Neuronal stem cell (in vitro differentiated cells): Measurements from ENCODE around the gene CSDE1.

Experiments
- DNase-seq: peaks from one replicate; pipeline ENCODE4 v3.0.0-alpha.2; 2013; ENCODE audit warnings: low spot score
- H2AFZ ChIP-seq: one replicate; pipeline ENCODE4 v1.6.1; 2013; ENCODE audit warnings: mild to moderate bottlenecking, low read length, inconsistent platforms
- H2AK5ac ChIP-seq: 2 replicates; pipeline ENCODE4 v1.6.1; 2013; ENCODE audit warnings: low read depth, mild to moderate bottlenecking, inconsistent platforms, low read length, moderate library complexity, mixed read lengths
- H2BK120ac ChIP-seq: 2 replicates; pipeline ENCODE4 v1.6.1; 2013; ENCODE audit warnings: low read depth, mild to moderate bottlenecking, inconsistent platforms, low read length, moderate library complexity, mixed read lengths
- H2BK12ac ChIP-seq: one replicate; pipeline ENCODE4 v1.6.1; 2013; ENCODE audit warnings: low read length, inconsistent platforms
- H2BK15ac ChIP-seq: 2 replicates; pipeline ENCODE4 v1.6.1; 2013; ENCODE audit warnings: mild to moderate bottlenecking, low read length, inconsistent platforms, mixed read lengths
- H2BK5ac ChIP-seq: one replicate; pipeline ENCODE4 v1.6.1; 2013; ENCODE audit warnings: inconsistent platforms, mild to moderate bottlenecking, low read length, moderate library complexity
- H3K14ac ChIP-seq: one replicate; pipeline ENCODE4 v1.6.1; 2013; ENCODE audit warnings: low read length, inconsistent platforms
- H3K18ac ChIP-seq: 2 replicates; pipeline ENCODE4 v1.6.1; 2013; ENCODE audit warnings: low read length, inconsistent platforms
- H3K23ac ChIP-seq: 2 replicates; pipeline ENCODE4 v1.6.1; 2013; ENCODE audit warnings: low read depth, mild to moderate bottlenecking, mixed read lengths, low read length, inconsistent platforms; ENCODE audit not compliant: poor library complexity
- H3K27ac ChIP-seq: replicated peaks from 3 replicates; pipeline ENCODE4 v1.5.1; 2013; ENCODE audit warnings: low read length, inconsistent platforms
- H3K27me3 ChIP-seq, 3 experiments: 2 replicates each; pipeline ENCODE4 v1.6.1; 2013; ENCODE audit warnings: low read length in 3 of 3, mild to moderate bottlenecking in 2 of 3, inconsistent platforms in 1 of 3, low read depth in 1 of 3, mixed read lengths in 1 of 3, moderate library complexity in 1 of 3; ENCODE audit not compliant: control insufficient read depth in 3 of 3, insufficient read depth in 3 of 3
- H3K36me3 ChIP-seq, 2 donors: replicated peaks in 1 of 2; 2 replicates each; pipeline ENCODE4 v1.6.1; 2013; ENCODE audit warnings: low read length in 2 of 2; ENCODE audit not compliant: control insufficient read depth in 2 of 2, insufficient read depth in 2 of 2
- H3K4ac ChIP-seq: 2 replicates; pipeline ENCODE4 v1.6.1; 2013; ENCODE audit warnings: inconsistent platforms, mild to moderate bottlenecking, low read length, moderate library complexity
- H3K4me1 ChIP-seq, 2 donors: 1 replicate in 1 of 2; 2 replicates in 1 of 2; pipeline ENCODE4 v1.6.1; 2013; ENCODE audit warnings: low read length in 2 of 2, low read depth in 1 of 2; ENCODE audit not compliant: control insufficient read depth in 2 of 2, insufficient read depth in 1 of 2
- H3K4me2 ChIP-seq: one replicate; pipeline ENCODE4 v1.6.1; 2013; ENCODE audit warnings: mild to moderate bottlenecking, low read length, inconsistent platforms; ENCODE audit not compliant: insufficient read depth, poor library complexity, severe bottlenecking
- H3K4me3 ChIP-seq, 2 donors: 2 replicates each; pipeline ENCODE4 v1.5.1; 2013; ENCODE audit warnings: low read length in 2 of 2, mild to moderate bottlenecking in 2 of 2, inconsistent platforms in 1 of 2, moderate library complexity in 1 of 2
- H3K79me1 ChIP-seq: one replicate; pipeline ENCODE4 v1.6.1; 2013; ENCODE audit warnings: low read depth, mild to moderate bottlenecking, inconsistent platforms, low read length, moderate library complexity
- H3K9ac ChIP-seq: one replicate; pipeline ENCODE4 v1.6.1; 2013; ENCODE audit warnings: mild to moderate bottlenecking, low read depth, low read length, inconsistent platforms; ENCODE audit not compliant: poor library complexity
- H3K9me3 ChIP-seq, 2 donors: replicated peaks in 1 of 2; 2 replicates each; pipeline versions ENCODE3 to v1.6.1; 2013; ENCODE audit warnings: low read length in 2 of 2, mild to moderate bottlenecking in 2 of 2, inconsistent platforms in 1 of 2, low read depth in 1 of 2, mixed read lengths in 1 of 2, moderate library complexity in 1 of 2; ENCODE audit not compliant: control insufficient read depth in 2 of 2, insufficient read depth in 1 of 2
- H4K8ac ChIP-seq: one replicate; pipeline ENCODE4 v1.6.1; 2013; ENCODE audit warnings: low read depth, mild to moderate bottlenecking, inconsistent platforms, low read length, moderate library complexity
- H4K91ac ChIP-seq: one replicate; pipeline ENCODE4 v1.6.1; 2013; ENCODE audit warnings: low read length, low read depth, mild to moderate bottlenecking, inconsistent platforms; ENCODE audit not compliant: poor library complexity
- WGBS, 2 donors: extraction: QIAGEN DNeasy Blood & Tissue Kit; methylation state at CpG; one replicate each; pipeline ENCODE4 v1.1.7; 2013; ENCODE audit warnings: missing lambda C conversion rate in 2 of 2, mixed read lengths in 1 of 2; ENCODE audit not compliant: insufficient read length in 2 of 2, insufficient replicate concordance in 1 of 2; ENCODE audit errors: extremely low coverage in 2 of 2; 5-methylcytosine and 5-hydroxymethylcytosine counted together

The CSDE1 gene

GRCh38 chr1:114670083-114671010 lies 87.4 kb downstream of the CSDE1 start:
- peak; percentile 84 for DNase-seq
- H3K23ac ChIP-seq, result peak overlapping the region; percentile 6
- H2AK5ac ChIP-seq, result no peak overlapping the region
- peak overlapping the region; percentile 98 for H2AFZ ChIP-seq
- no peak overlapping the region for H3K4ac ChIP-seq
- WGBS, 2 donors, result no CpG with 5 or more reads among the region's 45 CpGs
- no peaks in the 10 kb centered on the region for H3K36me3 ChIP-seq
- peak overlapping the region; percentile 53 for H3K9ac ChIP-seq
- no peak overlapping the region for H2BK120ac ChIP-seq
- no peaks in the 10 kb centered on the region for H3K9me3 ChIP-seq
- H3K4me1 ChIP-seq, result peaks cover 0 to 4% of the 10 kb centered on the region in 2 donors
- H2BK15ac ChIP-seq, result no peak overlapping the region
- H3K27ac ChIP-seq, result no peak overlapping the region
- H2BK12ac ChIP-seq, result no peak overlapping the region
- H3K4me2 ChIP-seq, result peak overlapping the region; percentile 94
- H3K14ac ChIP-seq, result no peak overlapping the region
- H4K91ac ChIP-seq, result no peak overlapping the region
- H3K18ac ChIP-seq, result peak overlapping the region; percentile 24
- peak overlapping the region; percentile 56 to 84 for H3K4me3 ChIP-seq
- H2BK5ac ChIP-seq, result no peak overlapping the region
- H4K8ac ChIP-seq, result no peak overlapping the region
- no peaks in the 10 kb centered on the region for H3K79me1 ChIP-seq
- H3K27me3 ChIP-seq, result peaks cover 0 to 94% (median 18%) of the 10 kb centered on the region in 3 experiments

- H3K23ac ChIP-seq, result peak within 1 kb of the TSS; percentile 6
- no peak within 1 kb of the TSS for H3K27ac ChIP-seq
- H3K4me1 ChIP-seq, result peaks cover 0 to 4% of the 10 kb centered on the region in 2 donors
- H3K27me3 ChIP-seq, result peaks cover 0 to 86% (median 18%) of the 10 kb centered on the region in 3 experiments
- H2BK15ac ChIP-seq, result no peak within 1 kb of the TSS
- no peak within 1 kb of the TSS for H2BK120ac ChIP-seq
- H3K4ac ChIP-seq, result no peak within 1 kb of the TSS
- no CpG with 5 or more reads among the region's 50 CpGs for WGBS, 2 donors
- no peak within 1 kb of the TSS for H3K14ac ChIP-seq
- H3K4me3 ChIP-seq, result peak within 1 kb of the TSS; percentile 56 to 89
- no peak within 1 kb of the TSS for H2AK5ac ChIP-seq
- H3K9me3 ChIP-seq, result no peaks in the 10 kb centered on the region
- H3K36me3 ChIP-seq, result no peaks in the 10 kb centered on the region
- H4K91ac ChIP-seq, result no peak within 1 kb of the TSS
- H3K79me1 ChIP-seq, result no peaks in the 10 kb centered on the region
- H2BK5ac ChIP-seq, result no peak within 1 kb of the TSS
- H2AFZ ChIP-seq, result peak within 1 kb of the TSS; percentile 98
- H3K4me2 ChIP-seq, result peak within 1 kb of the TSS; percentile 94
- no peak within 1 kb of the TSS for H4K8ac ChIP-seq
- peak within 1 kb of the TSS; percentile 65 for H3K18ac ChIP-seq
- no peak for DNase-seq
- H3K9ac ChIP-seq, result peak within 1 kb of the TSS; percentile 80
- H2BK12ac ChIP-seq, result no peak within 1 kb of the TSS
These were observed 88.2 kb downstream of the CSDE1 start, which contains the start of gene DENND2C for GRCh38 chr1:114669562-114670082. DENND2C (minus strand) TSS chr1:114670049; CDS start chr1:114625984, 44,065 bp downstream.

GRCh38 chr1:114668784-114669561 lies 88.8 kb downstream of the CSDE1 start:
- H2BK5ac ChIP-seq, result no peak overlapping the region
- H2BK12ac ChIP-seq, result no peak overlapping the region
- peak overlapping the region; percentile 94 for H3K4me2 ChIP-seq
- WGBS, 2 donors, result no CpG with 5 or more reads among the region's 13 CpGs
- H3K79me1 ChIP-seq, result no peaks in the 10 kb centered on the region
- H2BK120ac ChIP-seq, result no peak overlapping the region
- no peak overlapping the region for H3K23ac ChIP-seq
- no peak overlapping the region for H3K14ac ChIP-seq
- H3K4me3 ChIP-seq, result peak overlapping the region in 1 of 2 donors; percentile 56
- H3K18ac ChIP-seq, result no peak overlapping the region
- no peaks in the 10 kb centered on the region for H3K36me3 ChIP-seq
- H2AFZ ChIP-seq, result peak overlapping the region; percentile 98
- no peak overlapping the region for H3K9ac ChIP-seq
- H4K8ac ChIP-seq, result no peak overlapping the region
- peaks cover 0 to 81% (median 18%) of the 10 kb centered on the region in 3 experiments for H3K27me3 ChIP-seq
- H3K4me1 ChIP-seq, result peaks cover 0 to 4% of the 10 kb centered on the region in 2 donors
- no peak overlapping the region for H3K4ac ChIP-seq
- H2BK15ac ChIP-seq, result no peak overlapping the region
- DNase-seq, result peak; percentile 5
- H2AK5ac ChIP-seq, result no peak overlapping the region
- H4K91ac ChIP-seq, result no peak overlapping the region
- no peaks in the 10 kb centered on the region for H3K9me3 ChIP-seq
- H3K27ac ChIP-seq, result no peak overlapping the region
